Measurements from ENCODE around the gene NME3.

- TF ChIP-seq CTCF (conservative IDR thresholded peaks at IDR 0.05 in 1 of 2, IDR thresholded peaks at IDR 0.05 in 1 of 2; ENCODE audit: extremely low read depth in 1 of 2, insufficient read depth in 1 of 2, low read depth in 1 of 2, low read length in 2 of 2) = no peak
- TF ChIP-seq EZH2 (IDR thresholded peaks at IDR 0.05; ENCODE audit: borderline replicate concordance, low read length) = no peak
These were observed 40.3 kb downstream of the NME3 start for GRCh38 chr16:1731073-1731472.
